Urinary bladder (tissue), 4 donors: ENCODE data around the gene KRTAP12-1. TPM values are rescaled to one million over a fixed set of nuclear protein-coding genes. Genes with fewer than 3 reads are reported as not detected.
"Not testable (repeated sequence)": the region's sequence is repeated elsewhere in the genome, so short reads cannot be mapped to it uniquely, and the experiment has no call there.

Experiments
- DNase-seq: peaks from one replicate; pipeline ENCODE4 v3.0.0-alpha.2; 2015; ENCODE audit errors: extremely low spot score
- H3K27ac ChIP-seq: one replicate; pipeline ENCODE4 v1.5.1; 2013; ENCODE audit warnings: low read depth, mild to moderate bottlenecking, moderate library complexity
- H3K36me3 ChIP-seq: one replicate; pipeline ENCODE4 v1.6.1; 2013; ENCODE audit warnings: mild to moderate bottlenecking, moderate library complexity; ENCODE audit not compliant: insufficient read depth
- H3K4me1 ChIP-seq: one replicate; pipeline ENCODE4 v1.6.1; 2013; ENCODE audit warnings: mild to moderate bottlenecking, moderate library complexity; ENCODE audit not compliant: insufficient read depth
- H3K4me3 ChIP-seq: one replicate; pipeline ENCODE4 v1.5.1; 2013; ENCODE audit warnings: low read depth, low read length
- WGBS: extraction: QIAGEN DNeasy Blood & Tissue Kit; methylation state at CpG from one replicate; pipeline ENCODE4 v1.1.7; 2013; 5-methylcytosine and 5-hydroxymethylcytosine counted together
- polyA plus RNA-seq: library from polyadenylated mRNA; stranded (reverse); fragments of 200-250 nt; gene quantifications from one replicate; pipeline ENCODE4 v1.2.3, GENCODE V29; 2013
- total RNA-seq: library from RNA; depleted of rRNA; stranded (reverse); fragments of >200 nt; gene quantifications from one replicate; pipeline ENCODE4 v1.2.3, GENCODE V29; 2014
- donor health status: healthy with polysubstance abuse.
- donor health status: healthy.

Gene KRTAP12-1
- total and polyA plus RNA-seq, 2 donors = not detected

DNA sequence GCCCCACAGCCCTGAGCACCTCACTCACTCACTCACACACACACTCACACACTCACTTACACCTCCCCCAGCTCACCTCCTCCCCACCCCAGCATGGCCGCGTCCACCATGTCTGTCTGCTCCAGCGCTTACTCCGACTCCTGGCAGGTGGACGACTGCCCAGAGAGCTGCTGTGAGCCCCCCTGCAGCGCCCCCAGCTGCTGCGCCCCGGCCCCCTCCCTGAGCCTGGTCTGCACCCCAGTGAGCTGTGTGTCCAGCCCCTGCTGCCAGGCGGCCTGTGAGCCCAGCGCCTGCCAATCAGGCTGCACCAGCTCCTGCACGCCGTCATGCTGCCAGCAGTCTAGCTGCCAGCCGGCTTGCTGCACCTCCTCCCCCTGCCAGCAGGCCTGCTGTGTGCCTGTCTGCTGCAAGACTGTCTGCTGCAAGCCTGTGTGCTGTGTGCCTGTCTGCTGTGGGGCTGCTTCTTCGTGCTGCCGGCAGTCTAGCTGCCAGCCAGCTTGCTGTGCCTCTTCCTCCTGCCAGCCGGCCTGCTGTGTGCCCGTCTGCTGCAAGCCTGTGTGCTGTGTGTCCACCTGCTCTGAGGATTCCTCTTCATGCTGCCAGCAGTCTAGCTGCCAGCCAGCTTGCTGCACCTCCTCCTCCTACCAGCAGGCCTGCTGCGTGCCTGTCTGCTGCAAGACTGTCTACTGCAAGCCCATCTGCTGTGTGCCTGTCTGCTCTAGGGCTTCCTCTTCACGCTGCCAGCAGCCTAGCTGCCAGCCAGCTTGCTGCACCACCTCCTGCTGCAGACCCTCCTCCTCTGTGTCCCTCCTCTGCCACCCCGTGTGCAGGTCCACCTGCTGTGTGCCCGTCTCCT lies 35.4 kb downstream of the KRTAP12-1 start, which contains the start of gene KRTAP10-11:
TSS of gene KRTAP10-11 (plus strand) at position 49 of the 856 bp plus-strand sequence. CDS start at position 94, 45 bp downstream.
- WGBS = 76% methylated on average over 21 of the region's 21 CpGs
- H3K36me3 ChIP-seq, H3K4me3 ChIP-seq, H3K4me1 ChIP-seq, DNase-seq, H3K27ac ChIP-seq: not testable (repeated sequence)

DNA sequence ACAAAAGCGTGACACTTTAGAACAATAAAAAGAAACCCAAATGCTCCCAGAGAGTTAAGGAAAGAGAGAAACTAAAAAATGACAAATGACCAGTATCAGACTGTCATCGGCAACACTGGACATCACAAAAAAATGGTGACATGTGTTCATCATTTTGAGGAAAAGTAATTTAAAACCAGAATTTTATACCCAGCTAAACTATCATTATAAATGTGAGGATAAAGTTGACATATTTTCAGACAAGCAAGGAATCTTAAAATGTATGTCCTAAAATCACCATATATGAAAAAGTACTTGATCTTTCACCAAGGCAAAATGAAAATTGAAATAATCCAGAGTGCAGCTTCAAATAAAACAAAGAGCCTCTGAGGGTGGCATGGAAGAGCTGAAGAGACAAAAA lies 37.1 kb downstream of the KRTAP12-1 start:
- Histone ChIP-seq H3K4me3 (no peak overlapping the region), H3K36me3 (no peaks in the 10 kb centered on the region), H3K4me1 (no peaks in the 10 kb centered on the region), H3K27ac (no peak overlapping the region)
- no peak for DNase-seq
- WGBS = 48% methylated on average over 2 of the region's 2 CpGs

GRCh38 chr21:44643741-44644310 lies 38.1 kb downstream of the KRTAP12-1 start:
- H3K4me3 ChIP-seq = no peak overlapping the region
- H3K36me3 ChIP-seq = no peaks in the 10 kb centered on the region
- WGBS = 70% methylated on average over 14 of the region's 14 CpGs
- DNase-seq = no peak
- H3K27ac ChIP-seq = no peak overlapping the region
- no peaks in the 10 kb centered on the region for H3K4me1 ChIP-seq

- 88% methylated on average over 5 of the region's 5 CpGs for WGBS
- no peaks in the 10 kb centered on the region for H3K4me1 ChIP-seq
- H3K36me3 ChIP-seq = no peaks in the 10 kb centered on the region
- H3K4me3 ChIP-seq = no peak overlapping the region
- no peak overlapping the region for H3K27ac ChIP-seq
- no peak for DNase-seq
These were observed 41.2 kb downstream of the KRTAP12-1 start for GRCh38 chr21:44640761-44641160.

DNA sequence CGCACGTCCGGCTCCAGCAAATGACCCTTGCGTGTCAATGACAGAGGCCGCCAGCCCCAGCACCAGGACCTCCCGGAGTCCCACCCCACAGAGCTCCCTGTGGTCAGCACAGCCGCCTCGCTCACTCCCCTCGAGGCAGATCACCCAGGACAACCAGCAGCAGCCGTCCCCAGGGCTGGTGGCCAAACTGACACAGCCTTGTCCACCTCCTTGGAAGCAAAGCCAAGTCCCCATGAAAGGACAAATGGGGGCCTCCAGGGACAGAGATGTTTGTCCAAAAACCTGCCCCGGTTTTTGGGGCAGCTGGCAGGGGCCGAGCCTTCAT lies 42.7 kb downstream of the KRTAP12-1 start:
- H3K4me3 ChIP-seq = no peak overlapping the region
- H3K36me3 ChIP-seq = no peaks in the 10 kb centered on the region
- WGBS = 83% methylated on average over 12 of the region's 12 CpGs
- H3K4me1 ChIP-seq = no peaks in the 10 kb centered on the region
- no peak for DNase-seq
- no peak overlapping the region for H3K27ac ChIP-seq

- not testable (repeated sequence) for H3K36me3 ChIP-seq, H3K27ac ChIP-seq, DNase-seq, H3K4me1 ChIP-seq, H3K4me3 ChIP-seq
- WGBS = 76% methylated on average over 21 of the region's 21 CpGs
These were observed 43.2 kb downstream of the KRTAP12-1 start for GRCh38 chr21:44638506-44639330.

GRCh38 chr21:44637851-44638348 lies 44.1 kb downstream of the KRTAP12-1 start:
- not testable (repeated sequence) for DNase-seq, H3K27ac ChIP-seq, H3K4me1 ChIP-seq, H3K4me3 ChIP-seq, H3K36me3 ChIP-seq
- WGBS = 55% methylated on average over 11 of the region's 12 CpGs

DNA sequence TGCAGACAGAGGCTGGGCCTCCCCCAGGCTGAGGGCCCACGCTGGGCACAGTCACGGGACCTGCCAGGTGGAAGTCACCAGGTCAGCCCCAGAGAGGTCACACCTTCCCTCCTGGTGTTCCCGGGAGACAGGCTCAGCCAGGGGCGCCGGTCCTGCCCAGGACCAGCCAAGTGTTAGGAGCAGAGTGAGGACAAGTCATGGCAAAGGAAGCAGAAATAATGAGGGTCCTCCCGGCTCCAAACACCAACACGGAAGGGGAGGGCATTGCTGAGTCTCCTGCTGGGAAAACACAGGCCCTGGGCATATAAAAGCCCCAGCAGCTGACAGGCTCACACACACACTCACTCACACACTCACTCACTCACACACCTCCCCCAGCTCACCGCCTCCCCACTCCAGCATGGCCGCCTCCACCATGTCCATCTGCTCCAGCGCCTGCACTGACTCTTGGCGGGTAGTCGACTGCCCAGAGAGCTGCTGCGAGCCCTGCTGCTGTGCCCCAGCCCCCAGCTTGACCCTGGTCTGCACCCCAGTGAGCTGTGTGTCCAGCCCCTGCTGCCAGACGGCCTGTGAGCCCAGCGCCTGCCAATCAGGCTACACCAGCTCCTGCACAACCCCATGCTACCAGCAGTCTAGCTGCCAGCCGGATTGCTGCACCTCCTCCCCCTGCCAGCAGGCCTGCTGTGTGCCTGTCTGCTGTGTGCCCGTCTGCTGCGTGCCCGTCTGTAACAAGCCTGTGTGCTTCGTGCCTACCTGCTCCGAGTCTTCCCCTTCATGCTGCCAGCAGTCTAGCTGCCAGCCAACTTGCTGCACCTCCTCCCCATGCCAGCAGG lies 44.7 kb downstream of the KRTAP12-1 start, which contains the start of gene KRTAP10-10:
TSS of gene KRTAP10-10 (plus strand) at position 339 of the 833 bp plus-strand sequence. CDS start at position 401, 62 bp downstream.
- Histone ChIP-seq H3K4me1 (no peaks in the 10 kb centered on the region), H3K36me3 (no peaks in the 10 kb centered on the region), H3K27ac (no peak within 1 kb of the TSS), H3K4me3 (no peak within 1 kb of the TSS)
- WGBS = 48% methylated on average over 21 of the region's 21 CpGs
- no peak for DNase-seq

- no peak for DNase-seq
- WGBS = 76% methylated on average over 15 of the region's 15 CpGs
- Histone ChIP-seq H3K4me1 (no peaks in the 10 kb centered on the region), H3K4me3 (no peak overlapping the region), H3K36me3 (no peaks in the 10 kb centered on the region), H3K27ac (no peak overlapping the region)
These were observed 45.5 kb downstream of the KRTAP12-1 start for GRCh38 chr21:44636209-44637017.

DNA sequence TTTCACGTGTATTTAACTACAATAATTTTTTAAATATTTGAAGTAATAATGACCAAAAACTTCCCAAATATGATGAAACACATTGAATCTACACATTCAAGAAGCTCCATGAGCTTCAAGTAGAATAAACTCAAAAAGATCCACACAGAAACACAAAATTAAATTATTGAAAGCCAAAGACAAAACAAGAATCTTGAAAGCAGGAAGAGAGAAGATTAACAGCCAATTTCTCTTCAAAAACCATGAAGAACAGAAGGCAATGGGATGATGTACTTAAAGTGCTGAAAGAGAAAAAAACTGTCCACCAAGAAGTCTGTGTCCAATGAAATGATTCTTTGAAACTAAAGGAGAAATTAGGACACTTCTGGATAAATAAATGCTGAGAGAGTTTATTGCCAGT lies 49.9 kb downstream of the KRTAP12-1 start:
- Histone ChIP-seq H3K4me1 (no peaks in the 10 kb centered on the region), H3K4me3 (no peak overlapping the region), H3K36me3 (no peaks in the 10 kb centered on the region), H3K27ac (no peak overlapping the region)
- 92% methylated on average over 1 of the region's 1 CpG for WGBS
- no peak for DNase-seq
